H1 (cell line): ENCODE results near the gene RFX2. TPM values are rescaled to one million over a fixed set of nuclear protein-coding genes. Genes with fewer than 3 reads are reported as not detected.

Source experiments
- CTCF ChIA-PET: fragments of 300-600 bp; sonication (Branson Sonifier 250); formaldehyde crosslinking; loops from one replicate; lab custom pipeline; 2021; ENCODE audit not compliant: partially characterized antibody; lab: Charles Lee
- POLR2A ChIA-PET: fragments of 300-600 bp; sonication (Branson Sonifier 250); formaldehyde crosslinking; loops from one replicate; lab custom pipeline; 2021; ENCODE audit warnings: inconsistent platforms; ENCODE audit not compliant: partially characterized antibody; lab: Charles Lee
- DNase-seq, 2 experiments: peaks; one replicate each; pipeline versions ENCODE4 v3.0.0 to v3.0.0-alpha.2; 2010 to 2022; ENCODE audit warnings: low spot score in 2 of 2, low read depth in 1 of 2, mixed read lengths in 1 of 2
- FAIRE-seq: peaks from 2 replicates; lab custom pipeline; 2011; peaks lifted over from hg19 to GRCh38; lab: Jason Lieb, UNC
- H2AFZ ChIP-seq: 2 replicates; pipeline ENCODE4 v1.8.1; 2012; ENCODE audit warnings: low read length, inconsistent platforms
- H2AK5ac ChIP-seq: 2 replicates; pipeline ENCODE4 v1.6.1; 2013; ENCODE audit warnings: low read depth, low read length
- H2BK120ac ChIP-seq: replicated peaks from 2 replicates; pipeline ENCODE3; 2013; ENCODE audit warnings: low read depth, low read length, inconsistent platforms
- H2BK12ac ChIP-seq: 2 replicates; pipeline ENCODE4 v1.6.1; 2013; ENCODE audit warnings: low read depth, low read length
- H2BK15ac ChIP-seq: 2 replicates; pipeline ENCODE4 v1.6.1; 2013; ENCODE audit warnings: low read length
- H2BK20ac ChIP-seq: 2 replicates; pipeline ENCODE4 v1.6.1; 2013; ENCODE audit warnings: low read length
- H2BK5ac ChIP-seq: 2 replicates; pipeline ENCODE4 v1.6.1; 2013; ENCODE audit warnings: low read depth, low read length
- H3K14ac ChIP-seq: 2 replicates; pipeline ENCODE4 v1.6.1; 2013; ENCODE audit warnings: inconsistent platforms; ENCODE audit not compliant: insufficient read length
- H3K18ac ChIP-seq: 2 replicates; pipeline ENCODE4 v1.6.1; 2013; ENCODE audit warnings: low read length; ENCODE audit errors: extremely low read depth
- H3K23ac ChIP-seq: 2 replicates; pipeline ENCODE4 v1.6.1; 2013; ENCODE audit warnings: inconsistent platforms; ENCODE audit not compliant: insufficient read length
- H3K23me2 ChIP-seq: 2 replicates; pipeline ENCODE4 v1.6.1; 2013; ENCODE audit warnings: low read depth, low read length
- H3K27ac ChIP-seq: 2 replicates; pipeline ENCODE4 v1.6.1; 2011; ENCODE audit warnings: low read depth, low read length, inconsistent platforms
- H3K27me3 ChIP-seq, 4 experiments: replicated peaks in 1 of 4; 1 replicate in 1 of 4; 2 replicates in 3 of 4; pipeline versions ENCODE4 v1.6.1 to v1.8.1; 2011 to 2013; ENCODE audit warnings: low read length in 3 of 4, mild to moderate bottlenecking in 3 of 4, inconsistent platforms in 2 of 4, mixed read lengths in 2 of 4, moderate library complexity in 1 of 4; ENCODE audit not compliant: control insufficient read depth in 3 of 4, insufficient read depth in 3 of 4; ENCODE audit errors: extremely low read depth in 1 of 4
- H3K36me3 ChIP-seq, 4 experiments: 2 replicates each; pipeline versions ENCODE4 v1.6.1 to v1.8.1; 2011 to 2013; ENCODE audit warnings: mild to moderate bottlenecking in 4 of 4, low read length in 3 of 4, moderate library complexity in 2 of 4, control low read depth in 1 of 4, inconsistent platforms in 1 of 4; ENCODE audit not compliant: insufficient read depth in 4 of 4, control insufficient read depth in 2 of 4
- H3K4ac ChIP-seq: replicated peaks from 2 replicates; pipeline ENCODE3; 2013; ENCODE audit warnings: low read length, low read depth, mixed read lengths, inconsistent platforms; ENCODE audit not compliant: insufficient read length
- H3K4me1 ChIP-seq, 4 experiments: replicated peaks in 1 of 4; 1 replicate in 1 of 4; 2 replicates in 3 of 4; pipeline versions ENCODE4 v1.6.1 to v1.8.1; 2011 to 2013; ENCODE audit warnings: low read length in 3 of 4, inconsistent platforms in 2 of 4, mixed read lengths in 1 of 4; ENCODE audit not compliant: insufficient read depth in 4 of 4, control insufficient read depth in 3 of 4
- H3K4me2 ChIP-seq, 2 experiments: 2 replicates each; pipeline versions ENCODE4 v1.6.1 to v1.8.1; 2011 to 2013; ENCODE audit warnings: low read depth in 2 of 2, low read length in 2 of 2, control low read depth in 1 of 2, inconsistent platforms in 1 of 2, mild to moderate bottlenecking in 1 of 2; ENCODE audit not compliant: insufficient read depth in 1 of 2
- H3K4me3 ChIP-seq, 4 experiments: fragments of 200-600, 300-600 bp in 1 of 4; sonication (generic), shearing (Covaris generic), sonication (Bioruptor Twin) in 1 of 4; 2 replicates each; pipeline versions ENCODE4 v1.5.1 to v1.8.1; 2011 to 2016; ENCODE audit warnings: low read length in 4 of 4, low read depth in 3 of 4, control low read depth in 2 of 4, inconsistent platforms in 2 of 4, mild to moderate bottlenecking in 2 of 4, mixed read lengths in 1 of 4, moderate library complexity in 1 of 4; ENCODE audit not compliant: insufficient read depth in 2 of 4; ENCODE audit errors: extremely low read depth in 1 of 4
- H3K56ac ChIP-seq: replicated peaks from 2 replicates; pipeline ENCODE3; 2013; ENCODE audit warnings: low read depth, mild to moderate bottlenecking, mixed read lengths, low read length, inconsistent platforms; ENCODE audit not compliant: insufficient read length
- H3K79me1 ChIP-seq: 2 replicates; pipeline ENCODE4 v1.6.1; 2013; ENCODE audit warnings: low read depth, low read length, control low read depth
- H3K79me2 ChIP-seq, 2 experiments: 2 replicates each; pipeline versions ENCODE4 v1.6.1 to v1.8.1; 2012 to 2013; ENCODE audit warnings: low read length in 2 of 2, mild to moderate bottlenecking in 2 of 2, inconsistent platforms in 1 of 2; ENCODE audit not compliant: insufficient read depth in 2 of 2, control insufficient read depth in 1 of 2
- H3K9ac ChIP-seq, 4 experiments: replicated peaks in 1 of 4; 1 replicate in 1 of 4; 2 replicates in 3 of 4; pipeline versions ENCODE4 v1.6.1 to v1.8.1; 2011 to 2013; ENCODE audit warnings: low read depth in 3 of 4, low read length in 3 of 4, control low read depth in 2 of 4, mild to moderate bottlenecking in 2 of 4, moderate library complexity in 2 of 4, inconsistent platforms in 1 of 4; ENCODE audit errors: extremely low read depth in 1 of 4
- H3K9me3 ChIP-seq, 2 experiments: 2 replicates each; pipeline versions ENCODE4 v1.6.1 to v1.8.1; 2012 to 2013; ENCODE audit warnings: mild to moderate bottlenecking in 2 of 2, moderate library complexity in 2 of 2, control low read depth in 1 of 2, inconsistent platforms in 1 of 2, low read depth in 1 of 2, low read length in 1 of 2, mixed read lengths in 1 of 2; ENCODE audit not compliant: insufficient read depth in 2 of 2
- H4K20me1 ChIP-seq, 2 experiments: replicated peaks in 1 of 2; 2 replicates each; pipeline versions ENCODE3 to v1.8.1; 2011 to 2013; ENCODE audit warnings: inconsistent platforms in 2 of 2, low read length in 2 of 2, mild to moderate bottlenecking in 1 of 2; ENCODE audit not compliant: insufficient read depth in 2 of 2, control insufficient read depth in 1 of 2
- H4K5ac ChIP-seq: 2 replicates; pipeline ENCODE4 v1.6.1; 2013; ENCODE audit warnings: low read length, low read depth, mixed read lengths, inconsistent platforms; ENCODE audit not compliant: insufficient read length
- H4K8ac ChIP-seq: 2 replicates; pipeline ENCODE4 v1.8.0; 2013; ENCODE audit warnings: mild to moderate bottlenecking, moderate library complexity, low read length, inconsistent platforms; ENCODE audit not compliant: insufficient read depth; ENCODE audit errors: extremely low read depth
- H4K91ac ChIP-seq: replicated peaks from 2 replicates; pipeline ENCODE3; 2013; ENCODE audit warnings: low read length, mixed read lengths, inconsistent platforms; ENCODE audit not compliant: insufficient read length
- FOSL1 ChIP-seq: IDR thresholded peaks from 2 replicates; pipeline ENCODE4 v1.6.1; 2011; ENCODE audit warnings: mild to moderate bottlenecking, low read depth, low read length, moderate library complexity; ENCODE audit not compliant: insufficient read depth
- KDM1A ChIP-seq: fragments of 200-600, 300-600 bp; sonication (generic); IDR thresholded peaks from 2 replicates; pipeline ENCODE4 v1.7.1; 2016; ENCODE audit warnings: mild to moderate bottlenecking, low read length, borderline replicate concordance
- KDM5A ChIP-seq: fragments of 200-600 bp; IDR thresholded peaks from 2 replicates; pipeline ENCODE4 v1.7.1; 2012; ENCODE audit warnings: mild to moderate bottlenecking, low read length, inconsistent platforms, mixed read lengths
- SP4 ChIP-seq: IDR thresholded peaks from 2 replicates; pipeline ENCODE4 v1.6.1; 2012; ENCODE audit warnings: low read length, inconsistent platforms
- SRF ChIP-seq: IDR thresholded peaks from 2 replicates; pipeline ENCODE4 v1.6.1; 2011; ENCODE audit warnings: mild to moderate bottlenecking, low read depth, low read length, moderate library complexity
- WGBS, 2 experiments: shearing (Covaris generic) in 1 of 2; methylation state at CpG; one replicate each; pipeline versions ENCODE4 v1.1.6 to v1.1.7; 2013 to 2015; ENCODE audit warnings: low lambda C conversion rate in 2 of 2, mixed read lengths in 2 of 2, inconsistent platforms in 1 of 2, low coverage in 1 of 2, missing lambda C conversion rate in 1 of 2; ENCODE audit not compliant: insufficient replicate concordance in 2 of 2, insufficient coverage in 1 of 2, insufficient read length in 1 of 2; ENCODE audit errors: extremely low coverage in 1 of 2, missing lambda C conversion rate in 1 of 2; 5-methylcytosine and 5-hydroxymethylcytosine counted together
- polyA plus RNA-seq, 7 experiments: library from polyadenylated mRNA; depleted of rRNA in 3 of 7; stranded (reverse) in 5 of 7; unstranded in 2 of 7; fragments of >200 nt in 5 of 7; fragments of 200-250 nt in 2 of 7; gene quantifications; 1 replicate in 5 of 7; 2 replicates in 1 of 7; 4 replicates in 1 of 7; pipeline versions ENCODE4 v1.2.1 to v1.2.3, GENCODE V29; 2011 to 2013; ENCODE audit warnings: missing spikeins in 2 of 7, mixed read lengths in 2 of 7
- total RNA-seq: library from RNA; stranded (reverse); fragmentation: NEBNext Ultra II Directional; extraction: Animal tissue kit (Norgen Biotek cat#: 25700); gene quantifications from 2 replicates; pipeline ENCODE4 v1.2.1, GENCODE V29; 2021

RFX2 gene
- total and polyA plus RNA-seq, 2 of the 8 experiments (the other 6 are each of a cell fraction or from before 2014, with no cell fraction given): 4.8 to 5.3 TPM

DNA sequence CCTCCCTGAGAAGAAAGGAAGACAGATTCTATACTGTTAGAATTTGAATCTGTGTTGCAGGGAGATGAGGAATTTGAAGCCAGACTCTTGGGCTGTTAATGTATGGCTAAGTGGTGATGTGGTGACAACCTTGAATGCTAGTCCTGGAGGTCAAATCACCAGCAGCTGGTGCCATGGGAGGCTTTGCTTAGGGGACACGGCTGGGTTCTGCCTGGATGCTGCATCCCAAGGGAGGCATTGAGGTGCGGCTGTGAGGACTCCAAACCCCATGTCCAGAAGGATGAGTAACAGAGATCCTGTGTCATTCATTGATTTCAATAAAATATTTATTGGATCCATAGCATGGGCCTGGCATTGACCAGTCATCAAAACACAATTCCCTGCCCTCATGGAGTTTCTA is 42.3 kb downstream of the RFX2 start:
- no peaks in the 10 kb centered on the region for H3K27me3 ChIP-seq
- no peak overlapping the region for H3K18ac ChIP-seq
- H3K9me3 ChIP-seq: no peaks in the 10 kb centered on the region
- H3K4me1 ChIP-seq: peaks cover 3 to 6% (median 4%) of the 10 kb centered on the region in 4 experiments; a peak in 6 of 7 replicates
- H2BK20ac ChIP-seq: no peak overlapping the region
- H2BK5ac ChIP-seq: no peak overlapping the region
- no peaks in the 10 kb centered on the region for H3K79me1 ChIP-seq
- H4K5ac ChIP-seq: no peak overlapping the region
- no peak overlapping the region for H3K14ac ChIP-seq
- 89% methylated on average over 2 of the region's 2 CpGs; no CpG with 5 or more reads in 1 of the 2 experiments for WGBS, 2 experiments
- POLR2A ChIA-PET: interaction anchor here (1.5 kb wide), 1 partner anchor 9 kb away, joined by 3 read pairs; no protein-coding TSS in a partner anchor
- no peak overlapping the region for H4K91ac ChIP-seq
- peak overlapping the region; percentile 82; the same call in 1 of the 2 replicates for H2BK12ac ChIP-seq
- no peak overlapping the region for H3K56ac ChIP-seq
- H2AK5ac ChIP-seq: peak overlapping the region; percentile 75; the same call in 1 of the 2 replicates
- TF ChIP-seq KDM5A (no peak), SP4 (no peak), SRF (no peak), KDM1A (no peak), FOSL1 (no peak)
- no peak overlapping the region for H2AFZ ChIP-seq
- no peak for FAIRE-seq
- H4K8ac ChIP-seq: no peak overlapping the region
- no peak overlapping the region for H2BK15ac ChIP-seq
- no peak overlapping the region for H3K4me3 ChIP-seq
- CTCF ChIA-PET: interaction anchor here (0.8 to 1.3 kb wide), 2 partner anchors 9 to 57 kb away, joined by 3 read pairs; no protein-coding TSS in a partner anchor
- H3K9ac ChIP-seq: no peak overlapping the region
- H3K23me2 ChIP-seq: peaks cover 4% of the 10 kb centered on the region; the same call in 1 of the 2 replicates
- no peaks in the 10 kb centered on the region for H3K79me2 ChIP-seq
- H3K23ac ChIP-seq: no peak overlapping the region
- no peaks in the 10 kb centered on the region for H3K36me3 ChIP-seq
- H3K4ac ChIP-seq: no peak overlapping the region
- no peak overlapping the region for H3K4me2 ChIP-seq
- no peak for DNase-seq
- H2BK120ac ChIP-seq: no peak overlapping the region
- peak overlapping the region; percentile 1; the same call in 1 of the 2 replicates for H3K27ac ChIP-seq
- H4K20me1 ChIP-seq: peaks cover 2% of the 10 kb centered on the region in 2 experiments
